Endothelial cell of umbilical vein (primary cell): ENCODE measurements around the gene ETV6. TPM values are rescaled to one million over a fixed set of nuclear protein-coding genes. Genes with fewer than 3 reads are reported as not detected.

Experiments
- BruUV-seq: library from RNA; stranded (reverse); fragments of 400-500 nt; replicated peaks from 2 replicates; lab custom pipeline; 2021; lab: Mats Ljungman, UMichigan
- CTCF ChIA-PET: fragments of 300-600, 350-600 bp; sonication (Branson Sonifier 250); formaldehyde crosslinking; loops from one replicate; lab custom pipeline; 2021; ENCODE audit warnings: antibody characterized with exemption, inconsistent platforms; lab: Charles Lee
- POLR2A ChIA-PET: fragments of 300-600, 350-600 bp; sonication (Branson Sonifier 250); formaldehyde crosslinking; loops from one replicate; lab custom pipeline; 2021; ENCODE audit warnings: antibody characterized with exemption, inconsistent platforms; lab: Charles Lee
- DNase-seq: peaks from one replicate; pipeline ENCODE4 v3.0.0-alpha.2; 2011; ENCODE audit warnings: low read depth, low spot score
- FAIRE-seq: peaks from 2 replicates; lab custom pipeline; 2011; peaks lifted over from hg19 to GRCh38; lab: Jason Lieb, UNC
- H2AFZ ChIP-seq: 2 replicates; pipeline ENCODE4 v1.6.0; 2012; ENCODE audit warnings: low read depth, low read length, control low read depth, inconsistent platforms
- H3K27ac ChIP-seq: 2 replicates; pipeline ENCODE4 v1.5.1; 2011; ENCODE audit warnings: low read depth, mild to moderate bottlenecking, control low read depth, low read length, moderate library complexity; ENCODE audit not compliant: insufficient read depth
- H3K27me3 ChIP-seq, 2 experiments: 2 replicates each; pipeline versions ENCODE4 v1.6.0 to v1.6.1; 2011; ENCODE audit warnings: low read length in 2 of 2, mixed read lengths in 1 of 2; ENCODE audit not compliant: control insufficient read depth in 2 of 2, insufficient read depth in 2 of 2
- H3K36me3 ChIP-seq, 2 experiments: 2 replicates in 1 of 2; 3 replicates in 1 of 2; pipeline ENCODE4 v1.5.1; 2011; ENCODE audit warnings: low read length in 2 of 2, mild to moderate bottlenecking in 1 of 2, moderate library complexity in 1 of 2; ENCODE audit not compliant: control insufficient read depth in 2 of 2, insufficient read depth in 2 of 2; ENCODE audit errors: extremely low read depth in 1 of 2
- H3K4me1 ChIP-seq: 3 replicates; pipeline ENCODE4 v1.5.1; 2011; ENCODE audit warnings: mild to moderate bottlenecking, low read length; ENCODE audit not compliant: control insufficient read depth, insufficient read depth; ENCODE audit errors: extremely low read depth
- H3K4me2 ChIP-seq: 2 replicates; pipeline ENCODE4 v1.6.1; 2011; ENCODE audit warnings: low read length, control low read depth, mixed read lengths; ENCODE audit not compliant: insufficient read depth
- H3K4me3 ChIP-seq, 3 experiments: fragments of 200-600 bp in 1 of 3; sonication (generic), shearing (Covaris generic) in 1 of 3; replicated peaks in 1 of 3; 2 replicates each; pipeline ENCODE4 v1.5.1; 2011 to 2016; ENCODE audit warnings: control low read depth in 3 of 3, low read length in 3 of 3, mild to moderate bottlenecking in 2 of 3, inconsistent platforms in 1 of 3, low read depth in 1 of 3, moderate library complexity in 1 of 3; ENCODE audit not compliant: insufficient read depth in 1 of 3
- H3K79me2 ChIP-seq: 2 replicates; pipeline ENCODE4 v1.6.0; 2012; ENCODE audit warnings: low read length, inconsistent platforms; ENCODE audit not compliant: control insufficient read depth, insufficient read depth
- H3K9ac ChIP-seq: replicated peaks from 2 replicates; pipeline ENCODE3; 2011; ENCODE audit warnings: low read length, control low read depth; ENCODE audit not compliant: insufficient read depth; ENCODE audit errors: extremely low read depth
- H3K9me1 ChIP-seq: replicated peaks from 3 replicates; pipeline ENCODE4 v1.6.0; 2011; ENCODE audit warnings: mild to moderate bottlenecking, low read length; ENCODE audit not compliant: control insufficient read depth, insufficient read depth; ENCODE audit errors: extremely low read depth
- H3K9me3 ChIP-seq: replicated peaks from 2 replicates; pipeline ENCODE4 v1.5.1; 2012; ENCODE audit warnings: low read length, inconsistent platforms; ENCODE audit not compliant: control insufficient read depth, insufficient read depth
- H4K20me1 ChIP-seq: replicated peaks from 2 replicates; pipeline ENCODE3; 2011; ENCODE audit warnings: mild to moderate bottlenecking, low read length; ENCODE audit not compliant: control insufficient read depth, insufficient read depth; ENCODE audit errors: extremely low read depth
- CTCF ChIP-seq, 2 donors: IDR thresholded peaks; 1 replicate in 1 of 2; 2 replicates in 1 of 2; pipeline ENCODE4 v1.5.1; 2011; ENCODE audit warnings: low read length in 2 of 2, mild to moderate bottlenecking in 2 of 2, moderate library complexity in 2 of 2, control low read depth in 1 of 2, inconsistent platforms in 1 of 2, low read depth in 1 of 2; ENCODE audit not compliant: insufficient read depth in 1 of 2; ENCODE audit errors: extremely low read depth in 1 of 2
- EZH2 ChIP-seq: IDR thresholded peaks from 2 replicates; pipeline ENCODE4 v1.6.1; 2012; ENCODE audit warnings: borderline replicate concordance, low read depth, mild to moderate bottlenecking, moderate library complexity, low read length, inconsistent platforms; ENCODE audit not compliant: severe bottlenecking
- FOS ChIP-seq: IDR thresholded peaks from 2 replicates; pipeline ENCODE4 v1.6.1; 2011; ENCODE audit warnings: mild to moderate bottlenecking, low read length, moderate library complexity, borderline replicate concordance; ENCODE audit not compliant: insufficient read depth
- GATA2 ChIP-seq: IDR thresholded peaks from 2 replicates; pipeline ENCODE4 v1.7.0; 2011; ENCODE audit warnings: low read depth, mild to moderate bottlenecking, moderate library complexity, mixed read lengths, low read length; ENCODE audit not compliant: insufficient read length, insufficient read depth
- JUN ChIP-seq: IDR thresholded peaks from 2 replicates; pipeline ENCODE4 v1.6.1; 2011; ENCODE audit warnings: borderline replicate concordance, low read depth; ENCODE audit not compliant: insufficient read length, insufficient read depth
- MYC ChIP-seq: IDR thresholded peaks from one replicate; pipeline ENCODE4 v1.6.1; 2011; ENCODE audit warnings: mild to moderate bottlenecking, low read depth, low read length
- POLR2A ChIP-seq: IDR thresholded peaks from 2 replicates; pipeline ENCODE4 v1.6.1; 2012; ENCODE audit warnings: low read depth, mild to moderate bottlenecking, control low read depth, low read length
- POLR2AphosphoS5 ChIP-seq: IDR thresholded peaks from 2 replicates; pipeline ENCODE4 v1.6.1; 2012; ENCODE audit warnings: low read depth, mild to moderate bottlenecking, control low read depth, low read length, moderate library complexity; ENCODE audit not compliant: insufficient read depth
- dilution Hi-C: fragments of 300-500 bp; cut with MboI; formaldehyde crosslinking; loops from one replicate; pipeline ENCODE4 v1.15.0; 2019; ENCODE audit warnings: low sequenced_read_pairs; ENCODE audit not compliant: extremely low pct_ligation_motif_present
- intact Hi-C: fragments of 100-400 bp; cut with micrococcal nuclease; formaldehyde crosslinking; loops from one replicate; pipeline ENCODE4 v1.10.0; 2022
- polyA plus RNA-seq, 4 experiments: library from polyadenylated mRNA; depleted of rRNA in 3 of 4; stranded (reverse) in 3 of 4; unstranded in 1 of 4; fragments of >200 nt; gene quantifications; 2 replicates each; pipeline versions ENCODE4 v1.2.1 to v1.2.3, GENCODE V29; 2011 to 2012; ENCODE audit warnings: missing spikeins in 1 of 4
- total RNA-seq: library from RNA; stranded (reverse); gene quantifications from 2 replicates; pipeline ENCODE4 v1.2.3, GENCODE V29; 2021
- TF ChIP-seq, protein P1 (sequence below): IDR thresholded peaks from 2 replicates; pipeline ENCODE4 v1.6.1; 2011; ENCODE audit not compliant: insufficient read depth, insufficient read length

The ETV6 gene
- total and polyA plus RNA-seq, 2 donors (not counting 3 experiments of a cell fraction or from before 2014, with no cell fraction given) = 15.9 to 57.1 TPM

DNA sequence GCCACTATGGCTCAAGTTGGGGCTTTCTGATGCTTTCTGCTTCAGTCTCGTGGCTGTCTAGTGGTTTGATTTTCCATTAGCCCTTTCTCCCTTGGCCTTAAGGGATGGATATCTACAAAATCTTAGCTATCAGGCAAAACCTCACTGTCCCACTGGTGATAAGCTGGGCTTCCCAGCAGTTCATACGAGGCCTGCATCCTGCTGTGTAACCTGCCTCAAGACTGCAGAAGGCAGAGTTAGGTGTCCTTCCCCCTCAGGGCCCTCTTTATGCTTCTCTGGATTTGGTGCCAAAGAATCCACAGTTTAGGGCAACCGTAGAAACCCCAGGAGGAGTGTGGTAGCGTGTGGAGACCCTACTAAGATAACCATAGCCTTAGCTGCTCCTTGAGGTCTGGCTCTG lies 38.9 kb downstream of the ETV6 start:
- no peak overlapping the region for H3K27ac ChIP-seq
- H3K4me2 ChIP-seq = no peak overlapping the region
- ChIA-PET CTCF (interaction anchor here (1.0 kb wide), 1 partner anchor 8 kb away, joined by 3 read pairs; no protein-coding TSS in a partner anchor), POLR2A (no interaction called here)
- no peaks in the 10 kb centered on the region for H3K36me3 ChIP-seq
- DNase-seq (no peak), FAIRE-seq (no peak)
- intact Hi-C loops (no loop called here), dilution Hi-C loops (no loop called here)
- H3K27me3 ChIP-seq = no peaks in the 10 kb centered on the region
- H4K20me1 ChIP-seq = peaks cover 7% of the 10 kb centered on the region
- no TSS peak for BruUV-seq
- no peak for TF ChIP-seq EZH2
- no peak for TF ChIP-seq JUN
- no peak for TF ChIP-seq GATA2
- no peak for TF ChIP-seq POLR2A
- TF ChIP-seq MYC = no peak
- TF ChIP-seq POLR2AphosphoS5 = no peak
- TF ChIP-seq FOS = no peak
- TF ChIP-seq, protein P1, sequence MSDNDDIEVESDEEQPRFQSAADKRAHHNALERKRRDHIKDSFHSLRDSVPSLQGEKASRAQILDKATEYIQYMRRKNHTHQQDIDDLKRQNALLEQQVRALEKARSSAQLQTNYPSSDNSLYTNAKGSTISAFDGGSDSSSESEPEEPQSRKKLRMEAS = no peak
- no peak for TF ChIP-seq CTCF (IDR thresholded peaks at IDR 0.05; ENCODE audit: extremely low read depth in 1 of 2, insufficient read depth in 1 of 2, low read depth in 1 of 2, low read length in 2 of 2)
- H2AFZ ChIP-seq = no peak overlapping the region
- no peaks in the 10 kb centered on the region for H3K9me3 ChIP-seq
- H3K9me1 ChIP-seq = peaks cover 3% of the 10 kb centered on the region
- peaks cover 6% of the 10 kb centered on the region for H3K4me1 ChIP-seq
- H3K4me3 ChIP-seq = no peak overlapping the region
- peaks cover 87% of the 10 kb centered on the region for H3K79me2 ChIP-seq
- no peak overlapping the region for H3K9ac ChIP-seq
